Measurements from ENCODE around the gene REM2.
"Not testable (repeated sequence)": the region's sequence is repeated elsewhere in the genome, so short reads cannot be mapped to it uniquely, and the experiment has no call there.

Gene REM2

DNA sequence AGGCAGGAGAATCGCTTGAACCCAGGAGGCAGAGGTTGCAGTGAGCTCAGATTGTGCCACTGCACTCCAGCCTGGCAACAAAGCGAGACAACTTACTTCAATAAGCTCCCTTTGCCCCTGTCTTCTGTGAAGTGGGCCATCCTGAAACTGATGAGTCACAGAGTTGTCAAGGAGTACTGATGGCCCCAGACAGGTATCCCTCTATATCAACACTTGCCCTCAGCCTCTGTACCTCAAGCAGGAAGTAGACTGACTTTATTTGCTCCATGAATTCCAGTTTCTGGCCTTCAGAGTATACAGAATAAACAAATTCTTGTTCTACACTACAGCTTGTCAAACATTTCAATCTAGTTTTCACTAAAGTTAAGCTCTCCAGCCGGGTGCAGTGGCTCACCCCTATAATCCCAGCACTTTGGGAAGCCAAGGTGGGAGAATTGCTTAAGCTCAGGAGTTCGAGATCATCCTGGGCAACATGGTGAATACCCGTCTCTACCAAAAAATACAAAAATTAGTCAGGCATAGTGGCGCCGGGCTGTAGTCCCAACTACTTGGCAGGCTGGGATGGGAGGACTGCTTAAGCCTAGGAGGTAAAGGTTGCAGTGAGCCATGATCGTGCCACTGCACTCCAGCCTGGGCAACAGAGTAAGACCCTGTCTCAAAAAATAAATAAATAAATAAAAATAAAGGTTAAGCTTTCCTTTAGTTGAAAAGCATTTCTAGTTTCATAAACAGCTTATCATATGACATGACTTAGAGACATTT lies 27.9 kb upstream of the REM2 start:
- TF ChIP-seq ZNF274 (IDR thresholded peaks at IDR 0.05; ENCODE audit: low read depth, low read length): no peak
- H3K4me3 ChIP-seq (ENCODE audit: low read length): no peak overlapping the region

DNA sequence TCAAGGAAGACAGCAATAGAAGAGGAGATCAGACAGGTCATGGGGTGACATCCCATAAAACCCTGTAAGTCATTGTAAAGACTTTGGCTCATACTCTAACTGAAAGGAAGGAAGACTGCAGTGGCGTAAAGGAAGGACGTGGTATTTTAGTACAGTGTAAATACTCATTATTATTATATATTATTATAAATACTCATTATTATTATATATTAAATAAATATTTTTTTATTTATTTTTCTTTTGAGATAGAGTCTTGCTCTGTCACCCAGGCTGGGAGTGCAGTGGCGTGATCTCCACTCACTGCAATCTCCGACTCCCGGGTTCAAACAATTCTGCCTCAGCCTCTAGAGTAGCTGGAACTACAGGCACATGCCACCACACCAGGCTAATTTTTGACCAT lies 26.6 kb upstream of the REM2 start:
- H3K4me3 ChIP-seq (ENCODE audit: low read length): no peak overlapping the region
- TF ChIP-seq ZNF274 (IDR thresholded peaks at IDR 0.05; ENCODE audit: low read depth, low read length): no peak

GRCh38 chr14:22860377-22860776 lies 22.6 kb upstream of the REM2 start:
- H3K4me3 ChIP-seq (ENCODE audit: low read length): not testable (repeated sequence)

DNA sequence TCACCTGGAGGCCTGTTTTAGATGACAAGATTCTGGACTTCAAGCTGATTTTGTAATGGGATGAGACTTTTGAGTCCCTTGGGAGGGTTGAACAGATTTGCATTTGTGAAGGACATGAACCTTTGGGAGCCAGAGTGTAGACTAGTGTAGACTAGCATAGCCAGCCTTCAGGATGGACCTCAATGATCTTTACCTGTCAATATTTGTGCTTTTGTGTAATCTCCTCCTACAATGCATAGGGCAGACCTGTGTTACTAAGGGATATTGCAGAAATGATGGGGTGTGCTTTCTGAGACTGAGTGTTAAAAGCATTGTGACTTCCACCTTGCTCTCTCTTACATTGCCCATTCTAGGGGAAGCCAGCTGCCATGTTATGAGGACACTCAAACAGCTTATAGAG lies 21.4 kb upstream of the REM2 start:
- TF ChIP-seq ZNF274 (IDR thresholded peaks at IDR 0.05; ENCODE audit: low read depth, low read length): no peak
- H3K4me3 ChIP-seq (ENCODE audit: low read length): no peak overlapping the region

DNA sequence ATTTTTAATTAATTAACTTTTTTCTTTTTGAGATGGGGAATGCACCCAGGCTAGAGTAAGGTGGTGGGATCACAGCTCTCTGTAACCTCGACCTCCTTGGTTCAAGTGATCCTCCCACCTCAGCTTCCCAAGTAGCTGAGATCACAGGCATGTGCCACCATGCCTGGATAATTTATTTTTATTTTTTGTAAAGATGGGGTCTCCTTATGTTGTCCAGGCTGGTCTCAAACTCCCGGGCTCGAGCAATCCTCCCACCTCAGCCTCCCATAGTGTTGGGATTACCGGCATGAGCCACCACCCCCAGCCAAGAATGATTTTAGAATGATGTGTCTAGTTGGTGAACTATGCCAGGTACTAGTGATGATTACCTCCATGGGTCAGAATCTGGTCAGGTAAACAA lies 18.0 kb upstream of the REM2 start:
- H3K4me3 ChIP-seq (ENCODE audit: low read length): no peak overlapping the region
- TF ChIP-seq ZNF274 (IDR thresholded peaks at IDR 0.05; ENCODE audit: low read depth, low read length): no peak

GRCh38 chr14:22865424-22866405 lies 17.3 kb upstream of the REM2 start:
- TF ChIP-seq ZNF274 (IDR thresholded peaks at IDR 0.05; ENCODE audit: low read depth, low read length): no peak
- H3K4me3 ChIP-seq (ENCODE audit: low read length): no peak overlapping the region

GRCh38 chr14:22866874-22867273 lies 16.1 kb upstream of the REM2 start:
- no peak for TF ChIP-seq ZNF274 (IDR thresholded peaks at IDR 0.05; ENCODE audit: low read depth, low read length)

DNA sequence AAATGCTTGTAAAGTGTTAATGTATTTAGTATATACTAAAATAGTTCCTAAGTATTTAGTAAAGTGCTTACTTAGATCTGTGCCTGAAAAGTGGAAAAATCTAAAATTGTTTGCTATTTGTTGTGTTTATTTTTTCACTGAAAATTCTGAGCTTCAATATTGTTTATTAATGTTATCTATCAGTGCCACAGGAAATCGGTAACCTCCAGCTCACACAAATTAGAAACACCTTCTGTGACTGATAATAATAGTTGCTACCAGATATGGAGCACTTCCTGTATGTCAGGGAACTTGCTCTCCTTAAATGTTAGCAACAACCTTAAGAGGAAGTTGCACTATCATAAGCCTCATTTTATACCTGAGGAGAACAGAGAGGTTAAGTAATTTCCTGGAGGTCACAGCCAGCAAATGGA lies 12.2 kb upstream of the REM2 start:
- no peak for TF ChIP-seq ZNF274 (IDR thresholded peaks at IDR 0.05; ENCODE audit: low read depth, low read length)
- peak overlapping the region; percentile 87 for H3K4me3 ChIP-seq (ENCODE audit: low read length)

More at GRCh38 chr14:22866874-22867273, 16.1 kb upstream of the REM2 start:
- H3K4me3 ChIP-seq (ENCODE audit: low read length): no peak overlapping the region

- H3K4me3 ChIP-seq (ENCODE audit: low read length): peak within 1 kb of the TSS; percentile 87
- no peak for TF ChIP-seq ZNF274 (IDR thresholded peaks at IDR 0.05; ENCODE audit: low read depth, low read length)
Measured at GRCh38 chr14:22871224-22872032, 11.6 kb upstream of the REM2 start, which contains the start of gene LRP10. Gene LRP10, plus strand, starts transcription at chr14:22871740. Its CDS starts 564 bp downstream, at chr14:22872304.

GRCh38 chr14:22872033-22872832 lies 10.8 kb upstream of the REM2 start:
- TF ChIP-seq ZNF274 (IDR thresholded peaks at IDR 0.05; ENCODE audit: low read depth, low read length): no peak
- peak overlapping the region; percentile 87 for H3K4me3 ChIP-seq (ENCODE audit: low read length)

GRCh38 chr14:22872833-22873520 lies 10.0 kb upstream of the REM2 start:
- no peak for TF ChIP-seq ZNF274 (IDR thresholded peaks at IDR 0.05; ENCODE audit: low read depth, low read length)
- H3K4me3 ChIP-seq (ENCODE audit: low read length): peak overlapping the region; percentile 87

DNA sequence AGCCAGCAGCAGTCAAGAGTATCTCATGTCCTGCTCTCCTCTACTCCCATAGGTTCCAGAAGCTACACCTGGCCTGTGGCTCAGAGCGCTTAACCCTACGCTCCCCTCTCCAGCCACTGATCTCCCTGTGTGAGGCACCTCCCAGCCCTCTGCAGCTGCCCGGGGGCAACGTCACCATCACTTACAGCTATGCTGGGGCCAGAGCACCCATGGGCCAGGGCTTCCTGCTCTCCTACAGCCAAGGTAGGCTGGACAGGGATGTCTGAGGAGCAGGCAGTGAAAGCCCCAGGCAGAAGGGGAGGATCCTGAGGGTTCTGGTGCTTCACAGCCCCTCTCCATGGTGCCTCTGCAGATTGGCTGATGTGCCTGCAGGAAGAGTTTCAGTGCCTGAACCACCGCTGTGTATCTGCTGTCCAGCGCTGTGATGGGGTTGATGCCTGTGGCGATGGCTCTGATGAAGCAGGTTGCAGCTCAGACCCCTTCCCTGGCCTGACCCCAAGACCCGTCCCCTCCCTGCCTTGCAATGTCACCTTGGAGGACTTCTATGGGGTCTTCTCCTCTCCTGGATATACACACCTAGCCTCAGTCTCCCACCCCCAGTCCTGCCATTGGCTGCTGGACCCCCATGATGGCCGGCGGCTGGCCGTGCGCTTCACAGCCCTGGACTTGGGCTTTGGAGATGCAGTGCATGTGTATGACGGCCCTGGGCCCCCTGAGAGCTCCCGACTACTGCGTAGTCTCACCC lies 7.8 kb upstream of the REM2 start:
- no peak overlapping the region for H3K4me3 ChIP-seq (ENCODE audit: low read length)
- no peak for TF ChIP-seq ZNF274 (IDR thresholded peaks at IDR 0.05; ENCODE audit: low read depth, low read length)
